ENCODE measurements around the gene CYTH4.
"Not testable (repeated sequence)": the region's sequence is repeated elsewhere in the genome, so short reads cannot be mapped to it uniquely, and the experiment has no call there.

CYTH4 gene

DNA sequence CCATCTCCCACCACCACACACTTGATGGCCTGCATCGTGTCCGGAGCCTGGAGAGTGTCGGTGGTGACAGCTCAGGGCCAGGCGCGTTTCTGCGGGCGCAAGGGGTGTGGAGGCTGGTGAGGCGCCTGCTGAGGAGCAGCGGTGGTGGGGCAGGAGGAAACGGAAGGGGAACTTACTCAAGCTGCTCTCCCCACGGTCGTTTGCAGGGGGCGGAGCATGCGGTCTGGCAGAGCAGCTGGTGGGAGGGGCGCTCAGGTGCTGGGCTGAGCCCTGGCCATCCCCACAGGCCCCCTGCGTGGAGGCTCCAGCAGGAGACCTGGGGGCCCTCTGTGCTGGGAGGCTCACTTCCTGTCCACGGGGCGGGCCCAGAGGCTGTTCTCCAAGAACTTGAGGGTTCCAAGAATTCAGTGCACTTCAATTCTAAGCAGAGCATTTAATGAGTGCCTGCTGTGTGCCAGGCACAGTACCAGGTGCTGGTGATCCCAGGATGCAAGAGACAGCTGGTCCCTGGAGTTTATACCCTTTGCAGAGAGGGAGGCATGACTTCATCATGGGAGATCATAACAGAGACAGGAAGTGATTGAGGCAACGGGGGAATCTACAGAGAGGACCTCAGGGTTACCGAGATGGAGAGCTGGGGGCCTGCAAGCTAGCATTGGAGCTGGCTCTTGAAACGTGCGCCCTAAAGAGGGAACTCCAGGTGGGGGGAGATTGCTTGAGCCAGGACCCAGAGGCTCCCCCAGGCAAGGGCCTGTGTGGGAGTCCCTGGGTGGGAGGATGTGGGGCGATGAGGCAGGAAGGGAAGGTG, 38.0 kb upstream of the CYTH4 start, which contains the start of gene RAC2:
Gene RAC2 (minus strand): TSS at position 156 of the 808 bp plus-strand sequence. CDS start 121 bp downstream, at position 35.
- peak within 1 kb of the TSS; percentile 58 to 71 for H3K4me3 ChIP-seq (replicated peaks in 1 of 2; ENCODE audit: low read depth in 2 of 2, low read length in 2 of 2)
- TF ChIP-seq, protein P1, sequence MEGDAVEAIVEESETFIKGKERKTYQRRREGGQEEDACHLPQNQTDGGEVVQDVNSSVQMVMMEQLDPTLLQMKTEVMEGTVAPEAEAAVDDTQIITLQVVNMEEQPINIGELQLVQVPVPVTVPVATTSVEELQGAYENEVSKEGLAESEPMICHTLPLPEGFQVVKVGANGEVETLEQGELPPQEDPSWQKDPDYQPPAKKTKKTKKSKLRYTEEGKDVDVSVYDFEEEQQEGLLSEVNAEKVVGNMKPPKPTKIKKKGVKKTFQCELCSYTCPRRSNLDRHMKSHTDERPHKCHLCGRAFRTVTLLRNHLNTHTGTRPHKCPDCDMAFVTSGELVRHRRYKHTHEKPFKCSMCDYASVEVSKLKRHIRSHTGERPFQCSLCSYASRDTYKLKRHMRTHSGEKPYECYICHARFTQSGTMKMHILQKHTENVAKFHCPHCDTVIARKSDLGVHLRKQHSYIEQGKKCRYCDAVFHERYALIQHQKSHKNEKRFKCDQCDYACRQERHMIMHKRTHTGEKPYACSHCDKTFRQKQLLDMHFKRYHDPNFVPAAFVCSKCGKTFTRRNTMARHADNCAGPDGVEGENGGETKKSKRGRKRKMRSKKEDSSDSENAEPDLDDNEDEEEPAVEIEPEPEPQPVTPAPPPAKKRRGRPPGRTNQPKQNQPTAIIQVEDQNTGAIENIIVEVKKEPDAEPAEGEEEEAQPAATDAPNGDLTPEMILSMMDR (IDR thresholded peaks at IDR 0.05; ENCODE audit: low read depth, low read length) = no peak
- DNase-seq (ENCODE audit: low read depth in 2 of 2) = peak; percentile 76 to 82

DNA sequence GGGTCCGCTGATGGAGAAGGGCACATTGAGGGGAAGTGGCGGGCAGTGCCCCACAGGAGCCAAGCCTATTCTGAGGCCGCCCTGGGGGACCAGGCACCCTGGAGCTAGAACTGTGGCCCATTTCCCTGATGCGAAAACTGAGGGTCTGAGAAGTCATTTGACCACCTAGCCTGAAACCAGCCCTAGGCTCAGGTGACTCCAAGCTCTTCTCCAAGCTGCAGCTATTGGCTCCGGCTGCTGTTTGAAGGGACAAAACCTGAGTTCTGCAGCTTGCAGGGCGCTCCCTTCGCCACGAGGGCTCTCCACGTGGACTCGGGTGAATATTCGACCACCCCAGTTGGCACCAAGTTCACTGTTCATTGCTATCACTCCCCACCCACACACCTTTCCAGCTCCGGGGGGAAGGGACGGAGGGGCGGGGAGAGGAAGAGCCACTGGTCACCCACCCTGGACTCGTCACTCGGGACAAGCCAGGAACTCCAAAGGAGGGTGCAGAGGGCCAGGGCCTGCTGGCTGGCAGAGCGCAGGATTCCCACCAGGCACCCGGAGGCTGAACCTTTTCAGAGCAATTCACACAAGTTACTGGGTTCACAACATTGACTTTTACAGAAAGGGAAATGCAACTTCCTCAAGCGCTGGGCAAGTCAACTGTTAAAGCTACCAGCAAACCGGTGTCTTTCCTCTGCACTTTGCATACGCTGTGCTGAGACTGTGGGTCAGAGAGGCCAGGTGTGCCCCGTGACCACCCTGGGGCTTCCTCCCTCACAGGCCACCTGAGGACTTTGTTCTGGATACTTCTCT, 37.2 kb upstream of the CYTH4 start:
- TF ChIP-seq, protein P1 (IDR thresholded peaks at IDR 0.05; ENCODE audit: low read depth, low read length) = no peak
- no peak for DNase-seq (ENCODE audit: low read depth in 2 of 2)
- H3K4me3 ChIP-seq (replicated peaks in 1 of 2; ENCODE audit: low read depth in 2 of 2, low read length in 2 of 2) = no peak overlapping the region

DNA sequence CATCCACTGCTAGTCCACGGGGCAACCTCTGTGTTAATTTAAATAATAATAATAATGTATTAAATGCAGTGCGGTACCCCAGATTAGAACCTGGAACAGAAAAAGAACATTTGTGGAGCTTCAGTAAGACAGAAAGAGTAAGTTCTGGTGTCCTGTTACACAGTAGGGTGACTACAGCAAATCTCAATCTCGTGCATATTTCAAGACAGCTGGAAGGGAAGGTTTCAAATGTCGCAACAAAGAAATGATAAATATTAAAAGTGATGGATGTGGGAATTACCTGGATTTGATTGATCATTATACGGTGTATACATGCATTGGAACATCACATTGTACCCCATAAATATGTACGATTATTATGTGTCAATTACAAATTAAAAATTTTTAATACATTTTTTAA, 36.6 kb upstream of the CYTH4 start:
- TF ChIP-seq, protein P1 (IDR thresholded peaks at IDR 0.05; ENCODE audit: low read depth, low read length) = no peak
- DNase-seq (ENCODE audit: low read depth in 2 of 2) = no peak
- no peak overlapping the region for H3K4me3 ChIP-seq (replicated peaks in 1 of 2; ENCODE audit: low read depth in 2 of 2, low read length in 2 of 2)

DNA sequence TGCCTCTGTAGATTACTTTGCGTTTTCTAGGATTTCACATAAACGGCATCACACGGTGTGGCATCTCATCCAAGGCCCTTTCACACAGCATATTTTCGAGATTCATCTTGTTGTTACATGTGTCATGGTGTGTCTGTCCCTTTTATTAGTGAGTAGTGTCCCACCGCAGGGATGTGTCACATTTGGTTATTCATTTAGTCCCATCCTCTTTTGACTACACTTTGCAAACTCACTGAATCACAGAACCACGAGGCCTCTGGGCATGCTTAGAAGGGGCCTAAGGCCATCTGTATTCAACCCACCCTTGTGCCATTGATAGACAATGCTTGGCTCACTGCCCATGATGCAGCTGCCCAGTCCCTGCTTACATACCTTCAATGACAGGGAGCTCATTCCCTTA, 34.1 kb upstream of the CYTH4 start:
- no peak for DNase-seq (ENCODE audit: low read depth in 2 of 2)
- H3K4me3 ChIP-seq (replicated peaks in 1 of 2; ENCODE audit: low read depth in 2 of 2, low read length in 2 of 2) = no peak overlapping the region
- TF ChIP-seq, protein P1 (IDR thresholded peaks at IDR 0.05; ENCODE audit: low read depth, low read length) = no peak

GRCh38 chr22:37249986-37250385, 32.3 kb upstream of the CYTH4 start:
- DNase-seq (ENCODE audit: low read depth in 2 of 2) = no peak
- H3K4me3 ChIP-seq (replicated peaks in 1 of 2; ENCODE audit: low read depth in 2 of 2, low read length in 2 of 2) = no peak overlapping the region
- TF ChIP-seq, protein P1 (IDR thresholded peaks at IDR 0.05; ENCODE audit: low read depth, low read length) = no peak

GRCh38 chr22:37251836-37252235, 30.5 kb upstream of the CYTH4 start:
- DNase-seq (ENCODE audit: low read depth in 2 of 2); H3K4me3 ChIP-seq (replicated peaks in 1 of 2; ENCODE audit: low read depth in 2 of 2, low read length in 2 of 2): not testable (repeated sequence)

DNA sequence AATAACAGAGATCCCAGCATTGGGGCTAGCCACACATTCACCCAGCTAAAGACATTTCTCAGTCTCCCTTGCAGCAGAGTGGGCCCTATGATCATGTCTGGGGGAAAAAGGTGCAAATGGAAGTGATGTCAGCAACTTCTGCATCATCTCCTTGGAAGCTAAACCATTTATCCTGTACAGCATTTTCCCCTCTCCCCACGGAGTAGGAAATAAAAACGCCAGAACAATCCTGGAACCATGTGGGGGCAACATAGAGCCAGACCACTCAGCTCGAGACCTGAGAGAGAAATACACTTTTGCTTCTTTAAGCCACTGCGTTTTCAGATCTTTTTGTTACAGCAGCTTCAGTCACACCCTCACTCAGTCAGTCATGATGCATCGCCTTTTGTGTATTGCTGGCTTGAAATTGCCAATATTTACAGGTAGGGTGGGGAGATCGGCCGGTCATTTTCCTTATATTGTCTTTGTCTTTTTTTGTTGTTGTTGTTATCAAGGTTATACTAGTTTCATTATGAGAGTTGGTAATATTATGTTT, 29.1 kb upstream of the CYTH4 start:
- no peak for DNase-seq (ENCODE audit: low read depth in 2 of 2)
- TF ChIP-seq, protein P1 (IDR thresholded peaks at IDR 0.05; ENCODE audit: low read depth, low read length) = no peak
- H3K4me3 ChIP-seq (replicated peaks in 1 of 2; ENCODE audit: low read depth in 2 of 2, low read length in 2 of 2) = no peak overlapping the region
